ENCODE results near the gene BGLAP. TPM values are rescaled to one million over a fixed set of nuclear protein-coding genes. Genes with fewer than 3 reads are reported as not detected.

BGLAP gene
- total RNA-seq, 2 experiments from 2014 or later = 1.9 to 2.6 TPM

- no peak for TF ChIP-seq CTCF (IDR thresholded peaks at IDR 0.05)
- Histone ChIP-seq H3K27ac (ENCODE audit: low read depth in 1 of 2, low read length in 2 of 2) (no peak overlapping the region), H3K9me3 (ENCODE audit: control insufficient read depth in 1 of 2, insufficient read depth in 1 of 2, low read length in 2 of 2) (no peaks in the 10 kb centered on the region), H3K27me3 (ENCODE audit: control insufficient read depth in 1 of 2, insufficient read depth in 2 of 2, low read length in 2 of 2) (no peaks in the 10 kb centered on the region), H3K4me1 (ENCODE audit: insufficient read depth, low read length) (no peaks in the 10 kb centered on the region), H3K36me3 (ENCODE audit: insufficient read depth, low read length) (peaks cover 58% of the 10 kb centered on the region), H3K4me3 (ENCODE audit: low read length) (no peak overlapping the region)
- H3K27ac Mint-ChIP-seq = no peak overlapping the region
- intact Hi-C loops (cut with DNase I, micrococcal nuclease) = no loop called here
- ChIA-PET POLR2A (interaction anchor here (1.2 to 1.3 kb wide), 2 partner anchors 18 to 21 kb away, joined by 3 to 4 read pairs; partner anchors contain the start of gene PMF1), CTCF (interaction anchor here (0.7 kb wide), 1 partner anchor 8 kb away, joined by 3 read pairs; no protein-coding TSS in a partner anchor)
- ATAC-seq (ENCODE audit: poor library complexity) (no peak), DNase-seq (no peak)
- H3K36me3 Mint-ChIP-seq (ENCODE audit: low read depth) = peaks cover 66% of the 10 kb centered on the region
- no peak overlapping the region for H3K4me3 Mint-ChIP-seq
- no peaks in the 10 kb centered on the region for H3K27me3 Mint-ChIP-seq
- no peaks in the 10 kb centered on the region for H3K9me3 Mint-ChIP-seq
- H3K4me1 Mint-ChIP-seq (ENCODE audit: low read depth) = no peaks in the 10 kb centered on the region
These were observed 8.4 kb upstream of the BGLAP start for GRCh38 chr1:156233426-156234127.

- no peaks in the 10 kb centered on the region for H3K9me3 Mint-ChIP-seq
These were observed 5.8 kb upstream of the BGLAP start for GRCh38 chr1:156236164-156236563.

GRCh38 chr1:156238248-156238647 lies 3.7 kb upstream of the BGLAP start:
- DNase-seq (no peak), ATAC-seq (ENCODE audit: poor library complexity) (no peak)
- H3K27ac Mint-ChIP-seq = no peak overlapping the region
- no peaks in the 10 kb centered on the region for H3K9me3 Mint-ChIP-seq
- H3K36me3 Mint-ChIP-seq (ENCODE audit: low read depth) = peaks cover 65% of the 10 kb centered on the region
- Histone ChIP-seq H3K36me3 (ENCODE audit: insufficient read depth, low read length) (peaks cover 59% of the 10 kb centered on the region), H3K9me3 (ENCODE audit: control insufficient read depth in 1 of 2, insufficient read depth in 1 of 2, low read length in 2 of 2) (no peaks in the 10 kb centered on the region), H3K27me3 (ENCODE audit: control insufficient read depth in 1 of 2, insufficient read depth in 2 of 2, low read length in 2 of 2) (no peaks in the 10 kb centered on the region), H3K27ac (ENCODE audit: low read depth in 1 of 2, low read length in 2 of 2) (no peak overlapping the region), H3K4me3 (ENCODE audit: low read length) (no peak overlapping the region), H3K4me1 (ENCODE audit: insufficient read depth, low read length) (no peaks in the 10 kb centered on the region)
- POLR2A ChIA-PET = no interaction called here
- CTCF ChIA-PET = interaction anchor here (0.7 to 2.2 kb wide), 2 partner anchors 13 kb away, joined by 3 to 6 read pairs; no protein-coding TSS in a partner anchor
- intact Hi-C loops (cut with DNase I, micrococcal nuclease) = no loop called here
- no peaks in the 10 kb centered on the region for H3K27me3 Mint-ChIP-seq
- TF ChIP-seq CTCF (IDR thresholded peaks at IDR 0.05) = no peak
- H3K4me1 Mint-ChIP-seq (ENCODE audit: low read depth) = no peaks in the 10 kb centered on the region
- H3K4me3 Mint-ChIP-seq = no peak overlapping the region

More at GRCh38 chr1:156236164-156236563, 5.8 kb upstream of the BGLAP start:
- no peaks in the 10 kb centered on the region for H3K27me3 Mint-ChIP-seq
- no peak overlapping the region for H3K4me3 Mint-ChIP-seq
- ATAC-seq (ENCODE audit: poor library complexity) (no peak), DNase-seq (no peak)
- ChIA-PET POLR2A (no interaction called here), CTCF (interaction anchor here (2.2 kb wide), 1 partner anchor 11 kb away, joined by 6 read pairs; no protein-coding TSS in a partner anchor)
- H3K36me3 ChIP-seq (ENCODE audit: insufficient read depth, low read length) = peaks cover 65% of the 10 kb centered on the region
- no peaks in the 10 kb centered on the region for H3K4me1 ChIP-seq (ENCODE audit: insufficient read depth, low read length)
- intact Hi-C loops (cut with DNase I, micrococcal nuclease) = no loop called here
- H3K27ac Mint-ChIP-seq = no peak overlapping the region
- no peaks in the 10 kb centered on the region for H3K9me3 ChIP-seq (ENCODE audit: control insufficient read depth in 1 of 2, insufficient read depth in 1 of 2, low read length in 2 of 2)
- H3K36me3 Mint-ChIP-seq (ENCODE audit: low read depth) = peaks cover 77% of the 10 kb centered on the region
- no peak for TF ChIP-seq CTCF (IDR thresholded peaks at IDR 0.05)
- no peak overlapping the region for H3K4me3 ChIP-seq (ENCODE audit: low read length)
- H3K27ac ChIP-seq (ENCODE audit: low read depth in 1 of 2, low read length in 2 of 2) = no peak overlapping the region
- H3K27me3 ChIP-seq (ENCODE audit: control insufficient read depth in 1 of 2, insufficient read depth in 2 of 2, low read length in 2 of 2) = no peaks in the 10 kb centered on the region
- no peaks in the 10 kb centered on the region for H3K4me1 Mint-ChIP-seq (ENCODE audit: low read depth)
